ENCODE data around the gene STK16. TPM values are rescaled to one million over a fixed set of nuclear protein-coding genes. Genes with fewer than 3 reads are reported as not detected.

STK16 gene
- total RNA-seq, 1 donor from 2014 or later: 17.5 TPM

- DNase-seq (ENCODE audit: low read depth): no peak
- no peak for TF ChIP-seq CTCF (conservative IDR thresholded peaks at IDR 0.05; ENCODE audit: low read depth, low read length)
- H3K4me3 ChIP-seq (ENCODE audit: low read depth, low read length): no peak overlapping the region
Observed at GRCh38 chr2:219290381-219291171, 45.3 kb downstream of the STK16 start.

- no peak for DNase-seq (ENCODE audit: low read depth)
- no peak overlapping the region for H3K4me3 ChIP-seq (ENCODE audit: low read depth, low read length)
- no peak for TF ChIP-seq CTCF (conservative IDR thresholded peaks at IDR 0.05; ENCODE audit: low read depth, low read length)
Observed at GRCh38 chr2:219291394-219291793, 46.1 kb downstream of the STK16 start.

GRCh38 chr2:219291910-219292490 lies 46.7 kb downstream of the STK16 start:
- no peak for DNase-seq (ENCODE audit: low read depth)
- no peak for TF ChIP-seq CTCF (conservative IDR thresholded peaks at IDR 0.05; ENCODE audit: low read depth, low read length)
- H3K4me3 ChIP-seq (ENCODE audit: low read depth, low read length): no peak overlapping the region

- no peak overlapping the region for H3K4me3 ChIP-seq (ENCODE audit: low read depth, low read length)
- no peak for TF ChIP-seq CTCF (conservative IDR thresholded peaks at IDR 0.05; ENCODE audit: low read depth, low read length)
- no peak for DNase-seq (ENCODE audit: low read depth)
Observed at GRCh38 chr2:219292616-219293015, 47.3 kb downstream of the STK16 start.

- no peak for DNase-seq (ENCODE audit: low read depth)
- TF ChIP-seq CTCF (conservative IDR thresholded peaks at IDR 0.05; ENCODE audit: low read depth, low read length): no peak
- no peak overlapping the region for H3K4me3 ChIP-seq (ENCODE audit: low read depth, low read length)
Observed at GRCh38 chr2:219293736-219294231, 48.5 kb downstream of the STK16 start.

- no peak for DNase-seq (ENCODE audit: low read depth)
- peak overlapping the region; percentile 63 for H3K4me3 ChIP-seq (ENCODE audit: low read depth, low read length)
- peak; percentile 88 for TF ChIP-seq CTCF (conservative IDR thresholded peaks at IDR 0.05; ENCODE audit: low read depth, low read length)
Observed at GRCh38 chr2:219294356-219295351, 49.4 kb downstream of the STK16 start.
